GM18909 (cell line): ENCODE measurements around the gene PLEK2.
"Not testable (repeated sequence)": the region's sequence is repeated elsewhere in the genome, so short reads cannot be mapped to it uniquely, and the experiment has no call there.

Source experiments
- ATAC-seq: cut with Tn5 transposase; IDR thresholded peaks from one replicate; pipeline ENCODE4 v1.9.1; 2021; ENCODE audit warnings: mild to moderate bottlenecking; ENCODE audit not compliant: unreplicated experiment, poor library complexity

Gene PLEK2

GRCh38 chr14:67408122-67408801 is 3.7 kb downstream of the PLEK2 start:
- ATAC-seq = not testable (repeated sequence)

- no peak for ATAC-seq
These were observed 6.2 kb downstream of the PLEK2 start for GRCh38 chr14:67405771-67406170.

DNA sequence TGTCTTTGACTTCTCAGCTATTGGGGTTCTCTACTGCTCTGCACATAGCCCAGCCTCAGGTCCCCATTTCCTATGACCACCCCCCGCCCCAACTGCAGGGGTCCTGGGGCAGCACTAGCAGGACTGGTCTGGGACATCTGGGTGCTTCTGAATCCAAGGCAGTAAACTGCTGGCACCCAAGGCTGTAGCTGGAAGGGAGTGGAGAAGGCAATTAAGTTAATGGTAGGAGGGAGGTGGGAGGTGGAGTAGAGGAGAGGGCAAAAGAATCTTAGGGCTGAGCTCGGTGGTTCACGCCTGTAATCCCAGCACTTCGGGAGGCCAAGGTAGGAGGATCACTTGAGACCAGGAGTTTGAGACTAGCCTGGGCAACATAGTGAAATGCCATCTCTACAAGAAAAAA is 11.5 kb downstream of the PLEK2 start:
- no peak for ATAC-seq

DNA sequence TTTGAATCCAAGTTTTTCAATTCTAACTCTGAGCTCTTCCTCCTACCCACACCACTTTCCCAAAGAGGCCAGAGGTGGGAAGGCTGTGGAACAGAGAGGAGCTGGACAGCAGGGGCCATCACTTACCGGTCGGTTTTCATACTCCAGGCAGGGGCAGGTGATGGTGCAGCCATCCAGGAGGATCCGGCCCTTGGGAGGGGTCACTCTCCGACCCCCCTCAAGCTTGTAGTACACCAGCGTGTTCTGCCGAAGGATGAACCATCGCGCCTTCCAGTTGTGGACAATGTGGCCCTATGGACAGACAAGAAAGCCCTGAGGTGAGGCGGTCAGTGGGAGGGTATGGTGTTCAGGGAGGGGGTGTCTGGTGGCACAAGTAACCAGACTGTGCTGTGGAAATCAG is 14.4 kb downstream of the PLEK2 start:
- ATAC-seq = no peak

- no peak for ATAC-seq
These were observed 15.5 kb downstream of the PLEK2 start for GRCh38 chr14:67396381-67396970.

GRCh38 chr14:67395876-67396189 is 16.1 kb downstream of the PLEK2 start:
- no peak for ATAC-seq

GRCh38 chr14:67395086-67395875 is 16.7 kb downstream of the PLEK2 start:
- no peak for ATAC-seq

DNA sequence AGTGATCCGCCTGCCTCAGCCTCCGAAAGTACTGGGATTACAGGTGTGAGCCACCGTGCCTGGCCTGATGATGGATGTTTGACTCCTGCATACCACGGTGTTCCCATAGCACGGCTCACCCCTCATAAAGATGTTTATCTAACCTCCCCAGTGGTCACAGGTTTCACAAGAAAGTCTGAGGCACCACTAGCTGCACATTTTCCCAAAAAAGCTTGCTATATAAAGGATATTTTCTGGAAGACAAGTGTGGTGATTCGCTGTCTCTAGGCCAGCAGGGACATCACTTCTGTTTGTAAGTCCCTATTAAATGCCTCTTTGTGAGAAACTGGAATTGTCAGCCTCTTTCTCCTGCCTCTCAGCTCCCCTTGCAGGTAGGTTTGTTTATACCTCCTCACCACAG is 18.3 kb downstream of the PLEK2 start:
- ATAC-seq = no peak

DNA sequence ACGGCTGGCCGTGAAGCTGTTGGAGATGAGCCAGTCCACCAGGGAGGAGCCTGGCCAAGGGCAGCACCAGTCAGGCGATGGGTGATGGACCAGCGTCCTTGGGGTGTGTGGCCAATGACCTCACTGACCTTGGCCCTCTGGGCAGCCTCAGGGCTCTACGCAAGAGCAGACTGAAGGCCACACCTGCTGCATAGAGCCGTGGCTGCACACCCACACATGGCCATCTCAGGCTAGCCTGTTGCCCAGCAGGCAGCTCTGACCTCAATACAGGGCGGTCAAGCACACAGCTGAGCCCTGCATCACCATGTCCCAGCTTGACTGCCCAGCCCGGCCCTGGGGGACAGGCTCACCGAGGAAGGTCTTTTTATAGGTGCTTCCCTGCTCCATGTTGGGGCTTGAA is 19.2 kb downstream of the PLEK2 start:
- ATAC-seq = no peak

- no peak for ATAC-seq
These were observed 19.8 kb downstream of the PLEK2 start for GRCh38 chr14:67392123-67392522.

DNA sequence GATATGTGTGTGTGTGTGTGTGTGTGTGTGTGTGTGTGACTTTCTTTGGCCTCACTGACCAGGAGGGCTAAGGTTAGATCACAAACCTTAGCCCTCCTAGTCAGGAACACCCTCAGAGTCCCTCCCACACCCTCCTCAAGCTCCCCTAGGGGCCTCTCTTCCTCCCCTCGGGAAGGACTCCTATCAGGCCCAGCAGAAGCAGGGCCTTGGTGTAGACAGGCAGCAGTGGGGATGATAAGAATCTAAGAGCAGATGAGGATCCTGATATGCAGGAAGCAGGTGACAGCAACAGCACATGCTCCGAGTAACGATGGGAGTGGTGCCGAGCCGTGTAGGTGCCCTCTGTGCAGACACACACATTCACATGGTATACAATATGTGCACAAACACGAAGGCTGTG is 20.7 kb downstream of the PLEK2 start:
- no peak for ATAC-seq

- no peak for ATAC-seq
These were observed 22.0 kb downstream of the PLEK2 start for GRCh38 chr14:67389811-67390534.

- no peak for ATAC-seq
These were observed 22.7 kb downstream of the PLEK2 start for GRCh38 chr14:67389275-67389674.

GRCh38 chr14:67387195-67387594 is 24.8 kb downstream of the PLEK2 start:
- ATAC-seq = no peak

DNA sequence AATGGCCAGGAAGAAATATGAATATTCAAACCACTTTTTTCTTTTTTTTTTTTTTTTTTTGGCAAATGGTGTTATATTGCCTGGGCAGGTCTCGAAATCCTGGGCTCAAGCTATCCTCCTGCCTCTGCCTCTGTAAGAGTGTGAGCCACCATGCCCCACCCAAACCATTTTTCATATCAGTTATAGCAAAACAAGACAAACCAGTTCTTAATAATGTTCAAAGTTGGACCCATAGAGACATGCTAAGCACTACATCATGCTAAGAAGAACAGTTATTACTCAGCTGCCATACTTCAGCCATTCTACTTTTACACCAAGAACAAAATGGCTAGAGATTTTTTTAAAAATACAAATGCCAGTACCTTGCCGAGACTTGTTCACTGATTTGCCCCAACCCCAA is 26.3 kb downstream of the PLEK2 start:
- no peak for ATAC-seq

DNA sequence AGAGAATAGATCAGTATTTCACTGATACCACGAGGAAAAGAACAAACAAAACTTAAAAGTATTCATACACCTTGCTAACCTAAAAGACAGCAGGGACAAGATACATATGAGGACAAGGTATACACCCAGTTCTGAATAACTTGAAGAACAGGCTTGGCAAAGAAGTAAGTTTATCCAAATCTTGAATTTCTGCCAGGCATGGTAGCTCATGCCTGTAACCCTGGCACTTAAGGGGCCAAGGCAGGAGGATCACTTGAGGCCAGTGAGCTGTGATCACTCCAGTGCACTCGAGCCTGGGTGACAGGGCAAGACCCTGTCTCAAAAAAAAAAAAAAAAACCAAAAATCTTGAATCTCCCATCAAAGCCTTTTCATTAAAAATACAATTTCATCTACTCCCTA is 26.8 kb downstream of the PLEK2 start:
- no peak for ATAC-seq

- ATAC-seq = no peak
These were observed 34.0 kb downstream of the PLEK2 start for GRCh38 chr14:67377916-67378315.

- ATAC-seq = no peak
These were observed 38.6 kb downstream of the PLEK2 start for GRCh38 chr14:67373347-67373746.

- ATAC-seq = no peak
These were observed 39.1 kb downstream of the PLEK2 start for GRCh38 chr14:67372833-67373232.

DNA sequence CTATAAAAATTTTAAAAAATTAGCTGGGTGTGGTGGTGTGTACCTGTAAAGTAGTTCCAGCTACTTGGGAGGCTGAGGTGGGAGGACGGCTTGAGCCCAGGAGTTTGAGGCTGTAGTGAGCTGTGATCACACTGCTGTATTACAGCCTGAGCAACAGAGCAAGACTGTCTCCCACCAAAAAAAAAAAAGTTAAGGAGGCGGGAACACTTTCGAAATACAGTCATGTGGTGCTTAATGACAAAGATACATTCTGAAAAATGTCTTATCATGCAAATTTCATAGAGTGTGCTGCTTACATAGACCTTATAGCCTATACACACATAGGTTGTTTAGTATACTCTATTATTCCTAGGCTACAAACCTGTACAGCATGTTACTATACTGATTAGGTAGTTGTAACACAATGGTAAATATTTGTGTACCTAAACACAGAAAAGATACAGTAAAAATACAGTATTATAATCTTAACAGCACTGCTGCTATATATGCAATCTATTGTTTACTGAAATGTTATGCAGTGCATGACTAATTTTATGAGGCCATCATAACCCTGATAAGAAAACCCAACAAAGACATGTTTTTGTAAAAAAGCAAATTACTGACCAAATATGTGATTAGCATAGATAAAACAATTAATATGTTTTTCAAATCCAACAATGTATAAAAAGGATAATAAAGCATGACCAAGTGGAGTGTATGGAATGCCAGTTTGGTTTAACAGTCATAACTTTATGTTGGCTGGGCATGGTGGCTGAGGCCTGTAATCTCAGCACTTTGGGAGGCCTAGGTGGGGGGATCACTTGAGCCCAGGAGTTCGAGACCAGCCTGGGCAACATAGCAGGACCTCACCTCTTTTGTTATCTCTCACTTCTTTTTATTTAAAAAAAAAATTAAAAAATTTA is 40.5 kb downstream of the PLEK2 start:
- no peak for ATAC-seq
